T-cell (primary cell): ENCODE data around the gene DAAM1. TPM values are rescaled to one million over a fixed set of nuclear protein-coding genes. Genes with fewer than 3 reads are reported as not detected.

ENCODE experiments used
- ATAC-seq, 4 experiments: fragments of 200-7000 bp in 3 of 4; fragments of 150-1000 bp in 1 of 4; cut with Tn5 transposase; replicated peaks in 1 of 4; 1 replicate in 3 of 4; 2 replicates in 1 of 4; pipeline ENCODE4 v1.10.0; 2021; ENCODE audit warnings: moderate library complexity in 3 of 4, mild to moderate bottlenecking in 2 of 4, moderate number of reproducible peaks in 1 of 4
- CTCF ChIA-PET, 2 donors: fragments of 300-600 bp; sonication (Branson Sonifier 250); formaldehyde crosslinking; loops; one replicate each; lab custom pipeline; 2022; ENCODE audit warnings: antibody characterized with exemption in 2 of 2; lab: Charles Lee
- POLR2A ChIA-PET, 2 donors: fragments of 300-600 bp; sonication (Branson Sonifier 250); formaldehyde crosslinking; loops; one replicate each; lab custom pipeline; 2022; ENCODE audit warnings: antibody characterized with exemption in 2 of 2; lab: Charles Lee
- DNase-seq, 35 experiments: peaks; one replicate each; pipeline versions ENCODE4 v3.0.0 to v3.0.0-alpha.2; 2013 to 2023
- H3K27ac ChIP-seq: one replicate; pipeline ENCODE4 v1.5.1; 2013; ENCODE audit warnings: low read length
- H3K27me3 ChIP-seq, 2 experiments: replicated peaks in 1 of 2; 1 replicate in 1 of 2; 2 replicates in 1 of 2; pipeline versions ENCODE4 v1.6.1 to v1.7.0; 2013; ENCODE audit warnings: low read length in 1 of 2, mixed read lengths in 1 of 2; ENCODE audit not compliant: control insufficient read depth in 2 of 2, insufficient read depth in 2 of 2; ENCODE audit errors: extremely low read depth in 1 of 2
- H3K36me3 ChIP-seq, 2 donors: 1 replicate in 1 of 2; 2 replicates in 1 of 2; pipeline versions ENCODE4 v1.6.1 to v1.7.0; 2013; ENCODE audit warnings: low read length in 1 of 2; ENCODE audit not compliant: control insufficient read depth in 2 of 2, insufficient read depth in 1 of 2; ENCODE audit errors: extremely low read depth in 1 of 2
- H3K4me1 ChIP-seq, 2 experiments: 1 replicate in 1 of 2; 2 replicates in 1 of 2; pipeline versions ENCODE4 v1.6.1 to v1.7.0; 2013; ENCODE audit warnings: low read length in 2 of 2, mixed read lengths in 1 of 2; ENCODE audit not compliant: insufficient read depth in 2 of 2, control insufficient read depth in 1 of 2; ENCODE audit errors: extremely low read depth in 1 of 2
- H3K4me3 ChIP-seq, 2 donors: 1 replicate in 1 of 2; 2 replicates in 1 of 2; pipeline versions ENCODE4 v1.5.1 to v1.7.0; 2013; ENCODE audit warnings: mild to moderate bottlenecking in 2 of 2, low read length in 1 of 2, moderate library complexity in 1 of 2; ENCODE audit not compliant: control insufficient read depth in 1 of 2; ENCODE audit errors: extremely low read depth in 1 of 2
- H3K9me3 ChIP-seq: 2 replicates; pipeline ENCODE4 v1.7.0; 2013
- H3K27ac Mint-ChIP-seq, 2 donors: one replicate each; pipeline ENCODE4 v1.8.0; 2020 to 2021; ENCODE audit warnings: mild to moderate bottlenecking in 2 of 2, mixed read lengths in 2 of 2
- H3K27me3 Mint-ChIP-seq, 2 donors: one replicate each; pipeline ENCODE4 v1.8.0; 2021 to 2022; ENCODE audit warnings: mixed read lengths in 2 of 2
- H3K36me3 Mint-ChIP-seq: one replicate; pipeline ENCODE4 v1.8.0; 2021; ENCODE audit warnings: mixed read lengths
- H3K4me1 Mint-ChIP-seq, 3 donors: one replicate each; pipeline ENCODE4 v1.8.0; 2020 to 2022; ENCODE audit warnings: mixed read lengths in 3 of 3, mild to moderate bottlenecking in 1 of 3
- H3K4me3 Mint-ChIP-seq, 3 donors: one replicate each; pipeline ENCODE4 v1.8.0; 2020 to 2022; ENCODE audit warnings: mild to moderate bottlenecking in 3 of 3, mixed read lengths in 3 of 3, moderate library complexity in 3 of 3
- H3K9me3 Mint-ChIP-seq, 3 donors: one replicate each; pipeline ENCODE4 v1.8.0; 2020 to 2022; ENCODE audit warnings: mixed read lengths in 3 of 3
- WGBS: methylation state at CpG from one replicate; pipeline ENCODE4 v1.1.5; 2013; ENCODE audit warnings: missing lambda C conversion rate; ENCODE audit not compliant: insufficient coverage; 5-methylcytosine and 5-hydroxymethylcytosine counted together
- total RNA-seq, 35 experiments: library from RNA in 6 of 35; stranded (reverse) in 6 of 35; fragments of 120-200 nt in 1 of 35; gene quantifications; one replicate each; pipeline versions ENCODE4 v1.2.1 to v1.2.4 and lab custom pipeline; 2013 to 2026

DAAM1 gene
- total RNA-seq, 5 donors from 2014 or later (not counting 1 experiment from before 2014, with no cell fraction given): 9.6 to 25.3 (median 23.9) TPM

DNA sequence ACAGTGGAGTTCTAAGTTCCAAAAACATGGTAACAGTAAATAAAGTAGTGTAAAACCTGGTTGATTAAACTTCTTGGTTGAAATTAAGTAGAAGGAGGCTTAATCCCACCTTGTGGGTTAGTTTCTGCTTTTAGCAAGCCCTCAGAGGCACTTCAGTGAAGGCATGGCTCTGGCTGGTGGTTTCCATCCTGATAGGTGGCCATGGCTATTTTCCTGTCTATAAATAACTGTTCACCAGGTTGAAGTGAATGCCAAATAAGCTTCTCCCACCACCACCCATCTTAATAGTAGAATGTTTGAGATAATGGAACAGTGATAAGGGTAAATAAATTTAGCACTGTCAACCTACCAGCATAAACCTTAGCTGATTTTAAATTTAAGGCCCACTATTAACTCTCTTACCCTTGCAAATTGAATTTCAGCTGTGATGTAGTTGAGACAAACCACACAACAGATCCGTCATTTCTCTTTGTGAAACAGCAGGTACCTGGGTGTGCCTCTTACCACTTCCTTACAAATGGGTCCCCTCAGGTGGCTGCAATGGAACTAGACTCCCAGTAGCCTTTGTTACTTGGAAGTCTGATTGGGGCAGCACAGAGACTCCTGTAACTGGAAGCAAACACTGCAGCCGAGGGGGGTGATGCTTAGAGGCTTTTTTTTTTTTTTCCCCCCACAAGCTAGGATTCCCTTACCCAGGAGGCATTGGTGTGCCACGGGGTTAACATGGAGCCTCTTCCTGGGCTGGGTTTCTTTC is 41.4 kb downstream of the DAAM1 start:
- Histone ChIP-seq H3K27ac (no peak overlapping the region), H3K4me3 (no peak overlapping the region), H3K36me3 (no peaks in the 10 kb centered on the region), H3K4me1 (peaks cover 5 to 13% of the 10 kb centered on the region in 2 experiments), H3K27me3 (no peaks in the 10 kb centered on the region), H3K9me3 (no peaks in the 10 kb centered on the region)
- DNase-seq (peak in 1 of 35 experiments; percentile 5), ATAC-seq (peak in 3 of 4 experiments; percentile 46 to 60 (median 47))
- no peaks in the 10 kb centered on the region for H3K9me3 Mint-ChIP-seq
- H3K27ac Mint-ChIP-seq: peak overlapping the region in 1 of 2 donors; percentile 46
- POLR2A ChIA-PET: no interaction called here
- no CpG with 5 or more reads among the region's 3 CpGs for WGBS
- peaks cover 7% of the 10 kb centered on the region for H3K36me3 Mint-ChIP-seq
- no peak overlapping the region for H3K4me3 Mint-ChIP-seq
- H3K27me3 Mint-ChIP-seq: no peaks in the 10 kb centered on the region
- peaks cover 28 to 36% (median 30%) of the 10 kb centered on the region in 3 donors for H3K4me1 Mint-ChIP-seq
- CTCF ChIA-PET: interaction anchor here (0.6 kb wide), 2 partner anchors 44 to 632 kb away, joined by 3 to 4 read pairs; no protein-coding TSS in a partner anchor

DNA sequence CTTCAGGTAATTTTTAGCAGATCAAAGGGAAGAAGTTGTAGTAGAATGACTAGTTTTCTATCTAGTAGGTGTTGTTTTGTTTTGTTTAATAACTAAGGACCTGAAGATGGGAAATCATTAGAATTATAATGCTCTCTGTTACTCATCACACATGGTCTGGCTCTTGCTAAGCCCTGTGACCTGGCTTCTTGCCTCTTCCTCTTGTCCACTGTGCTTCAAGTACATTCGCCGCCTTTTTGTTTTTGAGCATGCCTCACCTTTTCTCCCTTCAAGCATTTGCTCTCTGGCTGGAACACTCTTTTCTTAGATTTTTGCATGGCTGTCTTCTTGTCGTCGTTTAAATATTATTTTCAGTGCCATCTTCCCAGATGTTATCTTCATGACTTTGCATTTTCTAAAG is 47.7 kb downstream of the DAAM1 start:
- ChIA-PET POLR2A (no interaction called here), CTCF (no interaction called here)
- Mint-ChIP-seq H3K9me3 (no peaks in the 10 kb centered on the region), H3K27ac (no peak overlapping the region), H3K4me3 (no peak overlapping the region), H3K4me1 (peaks cover 9 to 22% (median 18%) of the 10 kb centered on the region in 3 donors), H3K36me3 (peaks cover 3% of the 10 kb centered on the region), H3K27me3 (no peaks in the 10 kb centered on the region)
- H3K27me3 ChIP-seq: no peaks in the 10 kb centered on the region
- no peaks in the 10 kb centered on the region for H3K36me3 ChIP-seq
- H3K27ac ChIP-seq: no peak overlapping the region
- DNase-seq: no peak
- no peaks in the 10 kb centered on the region for H3K9me3 ChIP-seq
- ATAC-seq: no peak
- WGBS: 100% methylated on average over 2 of the region's 4 CpGs
- H3K4me3 ChIP-seq: no peak overlapping the region
- H3K4me1 ChIP-seq: no peaks in the 10 kb centered on the region

- H3K9me3 Mint-ChIP-seq: no peaks in the 10 kb centered on the region
- H3K4me1 ChIP-seq: no peaks in the 10 kb centered on the region
- no peaks in the 10 kb centered on the region for H3K36me3 ChIP-seq
- H3K9me3 ChIP-seq: no peaks in the 10 kb centered on the region
- H3K27ac ChIP-seq: no peak overlapping the region
- DNase-seq (no peak), ATAC-seq (no peak)
- H3K4me3 ChIP-seq: no peak overlapping the region
- ChIA-PET CTCF (interaction anchor here in 1 of 2 donors (0.9 kb wide), 1 partner anchor 858 kb away, joined by 3 read pairs; no protein-coding TSS in a partner anchor), POLR2A (no interaction called here)
- H3K27ac Mint-ChIP-seq: peak overlapping the region in 1 of 2 donors; percentile 5
- WGBS: 91% methylated on average over 5 of the region's 5 CpGs
- H3K4me1 Mint-ChIP-seq: peaks cover 6 to 25% (median 16%) of the 10 kb centered on the region in 3 donors
- H3K36me3 Mint-ChIP-seq: peaks cover 2% of the 10 kb centered on the region
- H3K27me3 ChIP-seq: no peaks in the 10 kb centered on the region
- no peaks in the 10 kb centered on the region for H3K27me3 Mint-ChIP-seq
- no peak overlapping the region for H3K4me3 Mint-ChIP-seq
Observed at GRCh38 chr14:59238216-59238615, 49.7 kb downstream of the DAAM1 start.

DNA sequence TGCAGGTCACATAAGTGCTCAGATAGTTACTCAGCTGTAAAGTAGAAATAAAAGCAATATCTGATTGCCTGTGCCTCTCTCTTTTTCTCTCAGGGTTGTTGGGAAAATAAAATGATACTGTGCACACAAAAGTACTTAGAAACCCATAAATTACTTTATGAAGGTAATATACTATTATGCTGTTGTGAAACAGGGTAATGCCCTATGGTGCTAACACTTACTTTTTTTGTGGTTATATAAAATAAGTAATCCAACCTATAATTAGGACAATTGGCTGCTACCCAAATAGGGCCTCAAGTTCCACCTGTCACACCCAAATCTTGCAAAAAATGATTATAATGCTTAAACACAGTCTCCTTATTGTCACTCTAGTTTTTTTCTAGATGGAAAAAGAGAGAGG is 50.6 kb downstream of the DAAM1 start:
- no peak overlapping the region for H3K27ac Mint-ChIP-seq
- no peaks in the 10 kb centered on the region for H3K27me3 Mint-ChIP-seq
- Histone ChIP-seq H3K36me3 (no peaks in the 10 kb centered on the region), H3K9me3 (peaks cover 2% of the 10 kb centered on the region), H3K4me3 (no peak overlapping the region), H3K27ac (no peak overlapping the region), H3K27me3 (no peaks in the 10 kb centered on the region), H3K4me1 (no peaks in the 10 kb centered on the region)
- DNase-seq (no peak), ATAC-seq (no peak)
- POLR2A ChIA-PET: interaction anchor here in 1 of 2 donors (0.6 kb wide), 1 partner anchor 58 kb away, joined by 3 read pairs; no protein-coding TSS in a partner anchor
- H3K4me1 Mint-ChIP-seq: peaks cover 3 to 30% (median 14%) of the 10 kb centered on the region in 3 donors
- CTCF ChIA-PET: no interaction called here
- no peaks in the 10 kb centered on the region for H3K9me3 Mint-ChIP-seq
- no peak overlapping the region for H3K4me3 Mint-ChIP-seq
- peaks cover 10% of the 10 kb centered on the region for H3K36me3 Mint-ChIP-seq

GRCh38 chr14:59240356-59240755 is 51.9 kb downstream of the DAAM1 start:
- no peak overlapping the region for H3K4me3 Mint-ChIP-seq
- ATAC-seq: no peak
- H3K27ac Mint-ChIP-seq: no peak overlapping the region
- WGBS: 95% methylated on average over 2 of the region's 2 CpGs
- H3K27me3 Mint-ChIP-seq: no peaks in the 10 kb centered on the region
- Histone ChIP-seq H3K27me3 (no peaks in the 10 kb centered on the region), H3K36me3 (no peaks in the 10 kb centered on the region), H3K4me1 (no peaks in the 10 kb centered on the region), H3K4me3 (no peak overlapping the region), H3K27ac (no peak overlapping the region), H3K9me3 (peaks cover 2% of the 10 kb centered on the region)
- H3K4me1 Mint-ChIP-seq: peaks cover 10 to 25% (median 20%) of the 10 kb centered on the region in 3 donors
- POLR2A ChIA-PET: no interaction called here
- peaks cover 12% of the 10 kb centered on the region for H3K36me3 Mint-ChIP-seq
- no peaks in the 10 kb centered on the region for H3K9me3 Mint-ChIP-seq
- DNase-seq: no peak
- CTCF ChIA-PET: no interaction called here

DNA sequence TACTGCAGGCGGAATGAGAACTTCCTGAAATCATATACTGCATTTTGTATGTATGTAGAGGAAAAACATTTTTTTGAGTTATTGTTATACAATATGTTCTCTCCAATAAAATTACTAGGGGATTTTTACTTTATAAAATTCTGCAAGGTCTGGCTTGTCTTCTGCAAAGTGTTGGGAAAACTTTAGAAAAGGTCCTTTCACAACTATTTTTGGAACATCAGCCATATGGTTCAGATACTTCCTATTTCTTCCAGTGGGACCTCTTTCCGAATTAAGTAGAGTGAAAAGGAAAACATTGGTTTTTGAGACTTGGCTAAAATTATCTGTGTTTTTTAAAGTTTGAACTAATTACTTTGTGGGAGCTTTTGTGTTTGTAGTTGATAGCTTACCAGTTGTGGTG is 52.7 kb downstream of the DAAM1 start:
- POLR2A ChIA-PET: no interaction called here
- WGBS: no CpG with 5 or more reads among the region's 2 CpGs
- DNase-seq: no peak
- Mint-ChIP-seq H3K4me1 (peaks cover 12 to 24% (median 21%) of the 10 kb centered on the region in 3 donors), H3K4me3 (no peak overlapping the region), H3K27me3 (no peaks in the 10 kb centered on the region), H3K27ac (no peak overlapping the region), H3K36me3 (peaks cover 12% of the 10 kb centered on the region), H3K9me3 (peaks cover 0 to 1% (median 0%) of the 10 kb centered on the region in 3 donors)
- CTCF ChIA-PET: no interaction called here
- H3K4me3 ChIP-seq: no peak overlapping the region
- peaks cover 2% of the 10 kb centered on the region for H3K9me3 ChIP-seq
- no peaks in the 10 kb centered on the region for H3K4me1 ChIP-seq
- ATAC-seq: no peak
- no peaks in the 10 kb centered on the region for H3K27me3 ChIP-seq
- H3K27ac ChIP-seq: no peak overlapping the region
- H3K36me3 ChIP-seq: no peaks in the 10 kb centered on the region
